HG03060 (cell line): ENCODE measurements around the gene TUBB2A.
"Not testable (repeated sequence)": the region's sequence is repeated elsewhere in the genome, so short reads cannot be mapped to it uniquely, and the experiment has no call there.

ENCODE experiments used
- ATAC-seq: cut with Tn5 transposase; IDR thresholded peaks from one replicate; pipeline ENCODE4 v1.9.1; 2021; ENCODE audit warnings: low read depth, moderate number of reproducible peaks; ENCODE audit not compliant: unreplicated experiment

TUBB2A gene

DNA sequence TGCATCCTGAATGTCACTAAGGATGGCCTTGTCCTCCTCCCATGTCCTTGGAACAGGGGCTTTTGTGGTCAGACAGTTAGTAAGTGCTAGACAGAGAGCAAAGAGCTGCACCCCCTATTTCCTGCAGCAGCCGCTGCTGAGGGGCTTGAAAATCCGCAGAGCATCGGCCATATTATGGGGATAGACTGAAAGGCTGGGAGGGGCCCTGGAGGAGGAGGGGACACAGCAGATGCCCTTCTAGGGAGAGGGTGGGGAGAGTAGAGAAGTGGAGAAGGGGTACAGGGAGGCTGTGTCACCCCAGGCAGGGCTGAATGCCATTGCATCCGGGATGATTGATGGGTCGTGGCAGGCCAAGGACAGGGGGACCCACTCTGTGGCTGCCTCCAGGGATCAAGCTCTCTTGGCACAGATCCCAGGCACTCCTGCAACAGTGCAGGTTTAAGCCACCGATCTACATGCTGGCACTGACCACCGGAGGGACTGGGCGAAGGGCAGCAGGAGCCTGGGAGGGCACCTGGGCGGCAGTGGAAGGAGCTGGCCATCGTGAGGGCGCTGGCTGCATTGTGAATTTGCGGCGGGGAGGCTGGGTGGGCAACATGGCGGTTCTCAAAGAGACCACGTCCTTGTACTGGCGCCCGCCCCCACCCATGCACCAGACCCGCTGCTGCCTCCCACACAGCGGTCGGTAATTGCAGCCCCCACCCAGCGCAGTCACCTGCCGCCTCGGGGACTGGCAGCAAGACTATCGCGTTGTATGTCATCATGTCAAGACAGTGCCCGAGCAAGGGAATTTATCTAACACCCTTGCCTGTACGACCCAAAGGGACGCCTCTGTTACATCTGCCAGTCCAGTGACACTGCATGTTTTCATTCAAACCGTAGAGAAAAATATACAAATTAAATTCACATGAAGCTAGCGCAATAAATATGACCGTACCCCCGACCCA is 887 bp downstream of the TUBB2A start:
- ATAC-seq = not testable (repeated sequence)

- not testable (repeated sequence) for ATAC-seq
These were observed 1.9 kb downstream of the TUBB2A start for GRCh38 chr6:3155416-3155815.

GRCh38 chr6:3152689-3153088 is 4.7 kb downstream of the TUBB2A start:
- no peak for ATAC-seq

DNA sequence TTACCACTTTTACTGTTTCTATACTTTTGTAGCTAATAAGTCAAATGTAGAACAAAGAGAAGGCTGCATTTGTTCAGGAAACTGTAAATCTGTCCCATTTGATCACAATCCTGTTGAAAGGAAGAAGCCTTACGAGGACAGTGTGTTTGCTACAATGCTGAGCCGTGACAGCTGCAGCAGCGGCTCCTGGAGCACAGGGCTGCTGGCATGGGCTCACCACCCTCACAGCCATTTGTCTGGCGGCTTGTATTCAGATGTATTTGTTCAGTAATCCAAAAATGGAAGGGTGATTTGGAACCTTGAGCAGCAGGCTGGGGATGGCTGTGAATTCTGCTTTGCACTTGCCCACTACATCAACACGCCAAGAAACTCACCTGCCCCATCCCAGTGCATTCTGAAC is 5.7 kb downstream of the TUBB2A start:
- no peak for ATAC-seq

GRCh38 chr6:3147914-3148757 is 9.2 kb downstream of the TUBB2A start:
- no peak for ATAC-seq

DNA sequence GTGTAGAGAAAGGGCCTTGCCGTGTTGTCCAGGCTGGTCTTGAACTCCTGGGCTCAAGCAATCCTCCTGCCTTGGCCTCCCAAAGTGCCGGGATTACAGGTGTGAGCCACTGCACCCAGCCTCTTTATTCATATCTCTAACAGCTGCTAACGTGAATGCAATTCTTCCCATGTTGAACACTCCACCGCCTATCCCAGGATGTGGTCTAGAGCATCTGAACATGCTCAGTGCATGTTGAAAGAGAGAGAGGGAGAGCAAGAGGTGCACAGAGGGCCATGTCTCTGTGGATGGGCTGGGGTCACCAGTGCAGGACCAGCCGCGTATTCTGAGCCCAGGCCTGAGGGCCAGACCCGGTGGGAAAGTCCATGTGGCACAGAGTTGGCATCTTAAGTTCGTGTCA is 12.8 kb downstream of the TUBB2A start:
- ATAC-seq = no peak

- ATAC-seq = no peak
These were observed 14.2 kb downstream of the TUBB2A start for GRCh38 chr6:3143158-3143557.

GRCh38 chr6:3142536-3142935 is 14.8 kb downstream of the TUBB2A start:
- ATAC-seq = no peak

DNA sequence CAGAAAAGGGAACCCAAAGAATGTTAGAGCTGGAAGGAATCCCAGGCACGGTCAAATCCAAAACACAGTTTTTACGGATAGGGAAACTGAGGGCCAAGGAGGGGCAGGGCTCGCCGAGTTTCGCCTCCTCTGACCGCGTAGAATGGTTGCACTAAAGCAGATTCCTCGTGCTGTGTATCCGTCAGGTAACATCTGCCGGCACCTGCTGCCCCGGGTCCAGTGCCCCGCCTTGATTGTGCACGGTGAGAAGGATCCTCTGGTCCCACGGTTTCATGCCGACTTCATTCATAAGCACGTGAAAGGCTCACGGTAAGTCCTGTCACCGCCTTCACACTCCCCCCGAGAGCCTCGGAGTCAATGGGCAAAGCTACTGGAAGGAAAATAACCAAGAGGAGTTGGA is 17.1 kb downstream of the TUBB2A start:
- no peak for ATAC-seq

GRCh38 chr6:3139090-3139903 is 18.0 kb downstream of the TUBB2A start:
- no peak for ATAC-seq

- no peak for ATAC-seq
These were observed 19.0 kb downstream of the TUBB2A start for GRCh38 chr6:3138341-3138740.

GRCh38 chr6:3137873-3138272 is 19.5 kb downstream of the TUBB2A start:
- ATAC-seq = not testable (repeated sequence)

DNA sequence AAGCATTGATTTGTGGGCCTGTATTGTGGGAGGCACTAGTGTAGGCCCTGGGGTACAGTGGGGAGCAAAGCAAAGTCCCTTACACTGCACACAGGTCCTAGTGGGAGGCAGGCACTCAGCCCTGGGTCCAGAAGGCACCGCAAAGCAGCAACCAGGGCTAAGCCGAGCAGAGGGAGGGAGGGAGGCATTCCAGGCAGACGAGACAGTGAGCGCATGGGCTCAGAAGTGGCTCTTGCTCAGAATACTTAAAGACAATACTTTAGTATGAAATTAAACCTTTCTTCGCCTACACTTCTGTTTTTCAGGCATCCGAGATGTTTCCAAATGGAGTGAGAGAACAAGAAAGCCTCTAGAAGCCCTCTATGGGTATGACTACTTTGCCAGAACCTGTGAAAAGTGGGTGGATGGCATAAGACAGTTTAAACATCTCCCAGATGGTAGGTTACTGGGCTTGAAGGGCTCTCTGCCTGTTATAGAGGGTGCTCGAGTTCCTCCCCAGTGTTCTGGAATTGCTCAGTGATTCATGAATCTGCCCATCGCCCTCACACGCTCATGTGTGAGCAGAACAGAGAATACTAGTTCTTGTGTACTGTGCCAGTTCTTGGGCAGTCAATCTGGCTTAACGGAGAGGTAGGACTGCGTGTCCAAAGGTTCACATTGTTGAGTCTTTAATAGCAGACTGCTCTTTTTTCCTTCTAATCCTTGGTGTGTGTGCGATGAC is 20.1 kb downstream of the TUBB2A start:
- ATAC-seq = no peak

- ATAC-seq = no peak
These were observed 20.9 kb downstream of the TUBB2A start for GRCh38 chr6:3136292-3137011.

DNA sequence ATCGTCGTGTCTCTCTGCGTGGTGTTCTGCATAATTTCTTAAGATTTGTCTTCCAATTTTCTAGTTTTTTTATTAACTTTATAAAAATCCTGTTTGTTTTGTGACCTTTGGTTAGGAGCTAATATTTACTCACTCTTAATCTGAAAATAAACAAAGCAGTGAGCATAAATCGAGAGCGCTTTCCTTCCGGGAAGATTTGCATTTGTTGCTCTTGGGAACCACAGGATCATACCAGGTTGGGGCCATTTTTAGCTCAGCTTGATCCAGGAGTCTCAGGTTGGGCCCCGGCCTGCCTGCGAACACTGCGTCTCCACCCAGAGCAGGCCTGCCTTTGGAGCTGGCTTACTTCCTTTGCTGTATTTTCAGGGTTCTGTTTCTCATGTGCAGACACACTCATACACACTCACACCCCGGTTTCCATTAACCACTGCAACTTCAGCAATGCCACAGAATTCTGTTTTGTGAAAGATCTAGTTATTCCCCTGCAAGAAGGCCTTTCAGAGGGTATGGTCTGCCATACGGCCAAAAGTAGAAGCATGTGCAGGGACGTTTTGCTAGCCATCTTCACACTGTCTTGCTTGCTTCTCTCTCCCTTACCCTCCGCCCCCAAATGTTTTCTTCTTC is 21.6 kb downstream of the TUBB2A start:
- ATAC-seq = no peak

DNA sequence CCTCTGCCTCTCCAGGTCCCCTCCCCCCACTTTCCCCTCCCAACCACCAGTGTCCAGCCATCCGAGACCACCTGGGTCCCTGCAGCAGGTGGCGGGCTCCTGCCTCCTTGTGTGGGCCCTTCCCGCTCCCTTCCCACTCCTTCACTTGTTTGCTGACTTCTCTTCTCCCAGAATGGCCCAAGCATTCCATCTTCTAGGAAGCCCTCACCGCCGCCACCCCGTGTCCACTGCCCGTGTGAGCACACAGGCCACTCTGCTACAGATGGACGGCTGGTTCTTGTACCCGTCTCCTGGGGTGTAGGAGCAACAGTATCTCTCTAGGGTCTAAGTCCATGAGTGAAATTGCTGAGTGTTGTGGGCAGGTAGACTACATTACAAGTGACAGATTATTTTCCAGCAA is 23.8 kb downstream of the TUBB2A start:
- no peak for ATAC-seq

- no peak for ATAC-seq
These were observed 25.6 kb downstream of the TUBB2A start for GRCh38 chr6:3131695-3132094.

GRCh38 chr6:3128356-3129108 is 28.8 kb downstream of the TUBB2A start:
- no peak for ATAC-seq
